Measurements from ENCODE around the gene ARHGAP1.

- no peak; a peak in 1 of 4 replicates for TF ChIP-seq POLR2A (IDR thresholded peaks at IDR 0.05; ENCODE audit: insufficient read depth in 1 of 2, low read depth in 2 of 2, low read length in 2 of 2)
- TF ChIP-seq CTCF (CRISPR knock-in tag; IDR thresholded peaks at IDR 0.05): no peak
- TF ChIP-seq ATF3 (CRISPR knock-in tag; IDR thresholded peaks at IDR 0.05): no peak
Observed at GRCh38 chr11:46743043-46743442, 42.6 kb upstream of the ARHGAP1 start.

All from HepG2 (cell line).